ENCODE results near the gene FBLIM1. TPM values are rescaled to one million over a fixed set of nuclear protein-coding genes. Genes with fewer than 3 reads are reported as not detected.

FBLIM1 gene
- total RNA-seq, 1 donor from 2014 or later = 246 TPM

- no peak for DNase-seq (ENCODE audit: low read depth)
- H3K4me3 ChIP-seq (ENCODE audit: low read depth, low read length) = peak overlapping the region; percentile 68
- TF ChIP-seq, protein P1, sequence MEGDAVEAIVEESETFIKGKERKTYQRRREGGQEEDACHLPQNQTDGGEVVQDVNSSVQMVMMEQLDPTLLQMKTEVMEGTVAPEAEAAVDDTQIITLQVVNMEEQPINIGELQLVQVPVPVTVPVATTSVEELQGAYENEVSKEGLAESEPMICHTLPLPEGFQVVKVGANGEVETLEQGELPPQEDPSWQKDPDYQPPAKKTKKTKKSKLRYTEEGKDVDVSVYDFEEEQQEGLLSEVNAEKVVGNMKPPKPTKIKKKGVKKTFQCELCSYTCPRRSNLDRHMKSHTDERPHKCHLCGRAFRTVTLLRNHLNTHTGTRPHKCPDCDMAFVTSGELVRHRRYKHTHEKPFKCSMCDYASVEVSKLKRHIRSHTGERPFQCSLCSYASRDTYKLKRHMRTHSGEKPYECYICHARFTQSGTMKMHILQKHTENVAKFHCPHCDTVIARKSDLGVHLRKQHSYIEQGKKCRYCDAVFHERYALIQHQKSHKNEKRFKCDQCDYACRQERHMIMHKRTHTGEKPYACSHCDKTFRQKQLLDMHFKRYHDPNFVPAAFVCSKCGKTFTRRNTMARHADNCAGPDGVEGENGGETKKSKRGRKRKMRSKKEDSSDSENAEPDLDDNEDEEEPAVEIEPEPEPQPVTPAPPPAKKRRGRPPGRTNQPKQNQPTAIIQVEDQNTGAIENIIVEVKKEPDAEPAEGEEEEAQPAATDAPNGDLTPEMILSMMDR (conservative IDR thresholded peaks at IDR 0.05; ENCODE audit: low read depth, low read length) = no peak
These were observed 74.6 kb downstream of the FBLIM1 start for GRCh38 chr1:15833069-15833679.

DNA sequence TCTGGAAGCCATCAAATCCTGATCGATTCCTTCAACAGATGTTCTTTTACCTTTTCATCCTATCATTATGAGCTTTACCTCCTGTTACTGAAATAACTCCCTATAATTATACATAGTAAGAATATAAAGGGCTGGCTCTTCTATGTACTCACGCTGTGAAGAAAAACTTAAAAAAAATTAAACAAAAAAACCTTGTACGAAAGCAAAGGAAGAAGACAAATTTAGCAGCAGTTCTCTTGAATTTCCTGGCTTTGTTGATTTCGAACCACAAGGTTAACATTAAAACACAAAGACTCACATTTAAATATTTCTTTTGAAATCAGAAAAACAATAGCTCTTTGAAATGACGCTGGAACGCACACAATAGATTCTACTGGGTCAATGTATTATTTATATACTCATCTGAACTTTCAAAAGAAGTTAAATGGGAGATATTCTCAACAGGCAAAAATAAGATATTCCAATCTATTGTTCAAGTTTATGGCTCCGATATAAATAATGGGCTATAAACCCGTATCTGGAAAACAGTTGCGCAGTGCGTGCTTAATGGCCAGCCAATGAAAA is 75.3 kb downstream of the FBLIM1 start:
- H3K4me3 ChIP-seq (ENCODE audit: low read depth, low read length) = peak overlapping the region; percentile 68
- TF ChIP-seq, protein P1 (conservative IDR thresholded peaks at IDR 0.05; ENCODE audit: low read depth, low read length) = no peak
- no peak for DNase-seq (ENCODE audit: low read depth)

DNA sequence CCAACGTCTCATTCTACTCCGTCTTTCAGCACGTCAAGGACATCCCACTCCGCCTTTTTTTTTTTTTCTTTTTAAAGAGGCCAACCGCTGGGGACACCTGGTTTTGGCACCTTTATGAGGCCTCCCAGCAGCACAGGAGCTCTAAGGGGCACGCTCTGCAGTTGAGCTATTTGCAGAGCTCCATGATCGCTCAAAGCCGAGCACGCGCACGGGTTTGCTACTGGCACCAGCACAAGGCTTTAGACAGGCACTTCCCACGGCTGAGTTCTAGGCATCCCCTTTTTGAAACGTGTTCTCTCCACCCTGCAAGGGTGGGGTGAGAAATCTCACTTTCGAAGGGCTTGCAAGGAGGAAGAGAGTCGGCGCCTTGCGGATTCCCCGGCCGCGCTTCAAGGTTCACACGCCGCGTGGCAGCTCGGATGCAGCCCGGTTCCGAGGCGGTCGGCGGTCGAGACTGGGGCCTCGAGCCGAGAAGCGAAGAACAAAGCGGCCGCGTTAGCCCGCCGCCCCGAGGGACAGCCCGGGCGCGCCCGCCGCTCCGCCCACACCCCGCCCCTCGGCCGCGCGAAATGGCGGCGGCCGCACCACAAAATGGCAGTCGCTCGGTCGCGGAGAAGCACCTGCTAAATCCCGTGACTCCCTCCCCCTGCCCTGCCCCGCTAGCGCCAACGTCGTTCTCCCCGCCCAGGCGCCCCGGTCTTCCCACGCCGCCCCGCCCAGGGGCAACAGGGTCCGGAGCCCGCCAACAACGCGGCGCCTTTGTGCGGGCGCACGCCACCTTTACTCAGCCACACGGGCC is 76.0 kb downstream of the FBLIM1 start:
- TF ChIP-seq, protein P1 (conservative IDR thresholded peaks at IDR 0.05; ENCODE audit: low read depth, low read length) = no peak
- peak overlapping the region; percentile 68 for H3K4me3 ChIP-seq (ENCODE audit: low read depth, low read length)
- peak; percentile 67 for DNase-seq (ENCODE audit: low read depth)

- peak overlapping the region; percentile 68 for H3K4me3 ChIP-seq (ENCODE audit: low read depth, low read length)
- TF ChIP-seq, protein P1 (conservative IDR thresholded peaks at IDR 0.05; ENCODE audit: low read depth, low read length) = no peak
- no peak for DNase-seq (ENCODE audit: low read depth)
These were observed 76.7 kb downstream of the FBLIM1 start for GRCh38 chr1:15835205-15835740.

DNA sequence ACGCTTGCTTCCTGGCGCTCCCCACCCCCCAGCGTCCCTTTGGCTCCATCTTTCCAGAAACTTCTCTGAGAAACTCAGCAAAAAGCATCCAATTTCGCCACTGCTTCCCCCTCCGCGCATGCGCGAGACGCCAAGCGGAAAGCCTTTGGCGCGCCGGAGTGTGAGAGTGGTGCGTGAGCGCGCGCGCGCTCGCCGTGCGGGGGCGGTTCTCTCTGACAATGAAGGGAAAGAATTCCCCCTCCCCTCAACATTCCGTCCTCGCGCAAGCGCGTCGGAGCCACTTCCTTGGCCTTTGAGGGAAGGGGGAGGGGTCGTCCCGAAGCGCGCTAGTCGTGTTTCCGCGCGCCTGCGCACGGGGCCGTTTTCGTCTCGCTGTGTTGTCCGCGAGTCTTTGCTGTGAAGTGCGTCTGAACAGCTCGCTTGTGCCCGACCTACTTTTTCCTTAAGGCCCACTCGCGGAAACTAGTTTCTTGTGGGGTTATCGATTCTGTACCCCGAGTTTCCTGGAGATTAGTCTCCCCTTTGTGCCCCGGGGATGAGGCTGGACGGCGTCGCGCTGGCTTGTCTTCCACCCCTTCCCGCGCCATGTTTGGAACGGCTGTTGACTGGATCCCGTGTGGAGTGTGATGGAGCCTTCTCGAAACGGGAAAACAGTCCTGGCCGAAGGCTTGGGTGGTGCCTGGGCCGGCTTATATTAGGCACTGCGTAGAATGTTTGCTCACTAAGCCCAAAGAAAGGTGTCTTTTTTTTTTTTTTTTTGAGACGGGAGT is 77.3 kb downstream of the FBLIM1 start:
- TF ChIP-seq, protein P1 (conservative IDR thresholded peaks at IDR 0.05; ENCODE audit: low read depth, low read length) = no peak
- H3K4me3 ChIP-seq (ENCODE audit: low read depth, low read length) = peak overlapping the region; percentile 68
- DNase-seq (ENCODE audit: low read depth) = peak; percentile 78

Other genes with a start within 250 kb of the FBLIM1 start
- 10.3 and 24.2 TPM in 2 replicates for gene CASP9, start 234.6 kb upstream of the FBLIM1 start, total RNA-seq
- gene DNAJC16, start 231.9 kb upstream of the FBLIM1 start, total RNA-seq = 9.8 and 13.5 TPM in 2 replicates
- 3.2 and 3.8 TPM in 2 replicates for gene AGMAT, start 173.7 kb upstream of the FBLIM1 start, total RNA-seq
- 8.4 and 8.5 TPM in 2 replicates for gene DDI2, start 141.3 kb upstream of the FBLIM1 start, total RNA-seq
- 33.9 and 42.8 TPM in 2 replicates for gene PLEKHM2, start 74.5 kb upstream of the FBLIM1 start, total RNA-seq
- 0.07 and 0.75 TPM in 2 replicates for gene SLC25A34, start 22.5 kb upstream of the FBLIM1 start, total RNA-seq
- gene TMEM82, start 16.3 kb upstream of the FBLIM1 start, total RNA-seq = not detected in 2 replicates
- gene UQCRHL, start 48.9 kb downstream of the FBLIM1 start, total RNA-seq = 1.4 and 2.0 TPM in 2 replicates
- gene SPEN, start 88.9 kb downstream of the FBLIM1 start, total RNA-seq = 10.4 and 10.6 TPM in 2 replicates
- 22.5 and 23.6 TPM in 2 replicates for gene ZBTB17, start 217.3 kb downstream of the FBLIM1 start, total RNA-seq
- not detected in 2 replicates for gene SRARP, start 245.4 kb downstream of the FBLIM1 start, total RNA-seq